Neural progenitor cell (in vitro differentiated cells): ENCODE results near the gene SLC30A2.

ENCODE experiments used
- CTCF ChIP-seq: fragments of 200-600 bp; sonication (generic); IDR thresholded peaks from 2 replicates; pipeline ENCODE4 v1.5.1; 2017; ENCODE audit warnings: antibody characterized with exemption, mild to moderate bottlenecking
- EZH2 ChIP-seq: fragments of 200-600 bp; sonication (generic); IDR thresholded peaks from 2 replicates; pipeline ENCODE4 v1.6.1; 2017; ENCODE audit warnings: antibody characterized with exemption, mild to moderate bottlenecking, moderate library complexity
- EZH2phosphoT487 ChIP-seq: fragments of 200-600 bp; sonication (generic); IDR thresholded peaks from 2 replicates; pipeline ENCODE4 v1.6.1; 2017; ENCODE audit warnings: antibody characterized with exemption

- TF ChIP-seq CTCF (no peak), EZH2 (no peak), EZH2phosphoT487 (no peak)
Observed at GRCh38 chr1:25999041-25999800, 46.7 kb downstream of the SLC30A2 start.
